ENCODE measurements around the gene HHAT.

The HHAT gene

GRCh38 chr1:210624722-210625121 is 296.0 kb downstream of the HHAT start:
- Histone ChIP-seq H2AK5ac (ENCODE audit: low read length, severe bottlenecking) (no peak overlapping the region), H3K79me1 (replicated peaks; ENCODE audit: low read length, poor library complexity, severe bottlenecking) (peaks cover 2% of the 10 kb centered on the region), H3K4ac (ENCODE audit: low read depth in 1 of 2, low read length in 2 of 2) (no peak overlapping the region), H3K4me2 (ENCODE audit: low read length, poor library complexity, severe bottlenecking) (no peak overlapping the region), H4K91ac (ENCODE audit: low read length) (no peak overlapping the region), H3K14ac (ENCODE audit: low read length in 2 of 2) (no peak overlapping the region), H3K4me1 (ENCODE audit: control insufficient read depth, insufficient read depth, low read depth, low read length) (peaks cover 1% of the 10 kb centered on the region), H2BK5ac (ENCODE audit: low read depth, low read length, poor library complexity, severe bottlenecking) (no peak overlapping the region), H3K9me3 (ENCODE audit: control insufficient read depth, low read length) (no peaks in the 10 kb centered on the region), H3K27ac (ENCODE audit: low read length, poor library complexity, severe bottlenecking) (no peak overlapping the region), H4K8ac (ENCODE audit: low read length) (no peak overlapping the region), H2BK12ac (ENCODE audit: low read length in 2 of 2) (no peak overlapping the region), H2AFZ (ENCODE audit: low read depth, low read length) (no peak overlapping the region), H3K23ac (ENCODE audit: low read length in 2 of 2) (no peak overlapping the region), H2BK120ac (ENCODE audit: low read depth, low read length) (no peak overlapping the region), H3K18ac (ENCODE audit: low read depth in 1 of 2, low read length in 2 of 2) (no peak overlapping the region), H3K27me3 (ENCODE audit: control insufficient read depth in 1 of 2, insufficient read depth in 1 of 2, low read length in 2 of 2) (no peaks in the 10 kb centered on the region), H3K4me3 (ENCODE audit: insufficient read depth in 1 of 2, low read depth in 1 of 2, low read length in 2 of 2) (no peak overlapping the region), H3K9ac (ENCODE audit: low read length) (no peak overlapping the region), H3K36me3 (ENCODE audit: control insufficient read depth in 1 of 2, insufficient read depth in 2 of 2, low read depth in 1 of 2, low read length in 2 of 2) (no peaks in the 10 kb centered on the region), H2BK15ac (ENCODE audit: low read depth, poor library complexity, severe bottlenecking) (no peak overlapping the region)
- 70% methylated on average over 1 of the region's 1 CpG for WGBS
- no peak for DNase-seq

GRCh38 chr1:210625715-210626114 is 297.0 kb downstream of the HHAT start:
- Histone ChIP-seq H3K9me3 (ENCODE audit: control insufficient read depth, low read length) (no peaks in the 10 kb centered on the region), H2AK5ac (ENCODE audit: low read length, severe bottlenecking) (no peak overlapping the region), H3K4me1 (ENCODE audit: control insufficient read depth, insufficient read depth, low read depth, low read length) (peaks cover 1% of the 10 kb centered on the region), H2BK15ac (ENCODE audit: low read depth, poor library complexity, severe bottlenecking) (no peak overlapping the region), H3K79me1 (replicated peaks; ENCODE audit: low read length, poor library complexity, severe bottlenecking) (peaks cover 2% of the 10 kb centered on the region), H3K36me3 (ENCODE audit: control insufficient read depth in 1 of 2, insufficient read depth in 2 of 2, low read depth in 1 of 2, low read length in 2 of 2) (no peaks in the 10 kb centered on the region), H3K4me3 (ENCODE audit: insufficient read depth in 1 of 2, low read depth in 1 of 2, low read length in 2 of 2) (no peak overlapping the region), H3K14ac (ENCODE audit: low read length in 2 of 2) (no peak overlapping the region), H3K4me2 (ENCODE audit: low read length, poor library complexity, severe bottlenecking) (no peak overlapping the region), H3K9ac (ENCODE audit: low read length) (no peak overlapping the region), H4K8ac (ENCODE audit: low read length) (no peak overlapping the region), H2AFZ (ENCODE audit: low read depth, low read length) (no peak overlapping the region), H3K18ac (ENCODE audit: low read depth in 1 of 2, low read length in 2 of 2) (no peak overlapping the region), H3K27me3 (ENCODE audit: control insufficient read depth in 1 of 2, insufficient read depth in 1 of 2, low read length in 2 of 2) (peaks cover 0 to 3% of the 10 kb centered on the region in 2 experiments), H3K4ac (ENCODE audit: low read depth in 1 of 2, low read length in 2 of 2) (no peak overlapping the region), H2BK120ac (ENCODE audit: low read depth, low read length) (no peak overlapping the region), H2BK5ac (ENCODE audit: low read depth, low read length, poor library complexity, severe bottlenecking) (no peak overlapping the region), H4K91ac (ENCODE audit: low read length) (no peak overlapping the region), H2BK12ac (ENCODE audit: low read length in 2 of 2) (no peak overlapping the region), H3K23ac (ENCODE audit: low read length in 2 of 2) (no peak overlapping the region), H3K27ac (ENCODE audit: low read length, poor library complexity, severe bottlenecking) (no peak overlapping the region)
- 91% methylated on average over 1 of the region's 1 CpG for WGBS
- no peak for DNase-seq

GRCh38 chr1:210626341-210626740 is 297.6 kb downstream of the HHAT start:
- Histone ChIP-seq H3K79me1 (replicated peaks; ENCODE audit: low read length, poor library complexity, severe bottlenecking) (peaks cover 2% of the 10 kb centered on the region), H2AK5ac (ENCODE audit: low read length, severe bottlenecking) (no peak overlapping the region), H4K91ac (ENCODE audit: low read length) (no peak overlapping the region), H3K4me2 (ENCODE audit: low read length, poor library complexity, severe bottlenecking) (no peak overlapping the region), H4K8ac (ENCODE audit: low read length) (no peak overlapping the region), H2BK120ac (ENCODE audit: low read depth, low read length) (no peak overlapping the region), H3K27ac (ENCODE audit: low read length, poor library complexity, severe bottlenecking) (no peak overlapping the region), H3K9ac (ENCODE audit: low read length) (no peak overlapping the region), H3K27me3 (ENCODE audit: control insufficient read depth in 1 of 2, insufficient read depth in 1 of 2, low read length in 2 of 2) (peaks cover 0 to 4% of the 10 kb centered on the region in 2 experiments), H3K4me3 (ENCODE audit: insufficient read depth in 1 of 2, low read depth in 1 of 2, low read length in 2 of 2) (no peak overlapping the region), H3K9me3 (ENCODE audit: control insufficient read depth, low read length) (no peaks in the 10 kb centered on the region), H3K4ac (ENCODE audit: low read depth in 1 of 2, low read length in 2 of 2) (no peak overlapping the region), H3K14ac (ENCODE audit: low read length in 2 of 2) (no peak overlapping the region), H2BK15ac (ENCODE audit: low read depth, poor library complexity, severe bottlenecking) (no peak overlapping the region), H3K36me3 (ENCODE audit: control insufficient read depth in 1 of 2, insufficient read depth in 2 of 2, low read depth in 1 of 2, low read length in 2 of 2) (no peaks in the 10 kb centered on the region), H3K18ac (ENCODE audit: low read depth in 1 of 2, low read length in 2 of 2) (no peak overlapping the region), H3K4me1 (ENCODE audit: control insufficient read depth, insufficient read depth, low read depth, low read length) (peaks cover 1% of the 10 kb centered on the region), H2BK12ac (ENCODE audit: low read length in 2 of 2) (no peak overlapping the region), H2BK5ac (ENCODE audit: low read depth, low read length, poor library complexity, severe bottlenecking) (no peak overlapping the region), H2AFZ (ENCODE audit: low read depth, low read length) (no peak overlapping the region), H3K23ac (ENCODE audit: low read length in 2 of 2) (no peak overlapping the region)
- DNase-seq = no peak
- WGBS = 90% methylated on average over 2 of the region's 2 CpGs

GRCh38 chr1:210627755-210628154 is 299.1 kb downstream of the HHAT start:
- H4K8ac ChIP-seq (ENCODE audit: low read length) = no peak overlapping the region
- H2BK15ac ChIP-seq (ENCODE audit: low read depth, poor library complexity, severe bottlenecking) = no peak overlapping the region
- no peak overlapping the region for H2BK5ac ChIP-seq (ENCODE audit: low read depth, low read length, poor library complexity, severe bottlenecking)
- H2AK5ac ChIP-seq (ENCODE audit: low read length, severe bottlenecking) = no peak overlapping the region
- H3K79me1 ChIP-seq (replicated peaks; ENCODE audit: low read length, poor library complexity, severe bottlenecking) = peaks cover 2% of the 10 kb centered on the region
- H3K36me3 ChIP-seq (ENCODE audit: control insufficient read depth in 1 of 2, insufficient read depth in 2 of 2, low read depth in 1 of 2, low read length in 2 of 2) = no peaks in the 10 kb centered on the region
- H3K4ac ChIP-seq (ENCODE audit: low read depth in 1 of 2, low read length in 2 of 2) = no peak overlapping the region
- no peak overlapping the region for H3K18ac ChIP-seq (ENCODE audit: low read depth in 1 of 2, low read length in 2 of 2)
- H3K4me3 ChIP-seq (ENCODE audit: insufficient read depth in 1 of 2, low read depth in 1 of 2, low read length in 2 of 2) = no peak overlapping the region
- no peak for DNase-seq
- H3K27ac ChIP-seq (ENCODE audit: low read length, poor library complexity, severe bottlenecking) = no peak overlapping the region
- H3K14ac ChIP-seq (ENCODE audit: low read length in 2 of 2) = no peak overlapping the region
- H2AFZ ChIP-seq (ENCODE audit: low read depth, low read length) = no peak overlapping the region
- H3K9ac ChIP-seq (ENCODE audit: low read length) = no peak overlapping the region
- H2BK120ac ChIP-seq (ENCODE audit: low read depth, low read length) = no peak overlapping the region
- peaks cover 1% of the 10 kb centered on the region for H3K4me1 ChIP-seq (ENCODE audit: control insufficient read depth, insufficient read depth, low read depth, low read length)
- H3K9me3 ChIP-seq (ENCODE audit: control insufficient read depth, low read length) = no peaks in the 10 kb centered on the region
- H2BK12ac ChIP-seq (ENCODE audit: low read length in 2 of 2) = no peak overlapping the region
- peaks cover 0 to 4% of the 10 kb centered on the region in 2 experiments for H3K27me3 ChIP-seq (ENCODE audit: control insufficient read depth in 1 of 2, insufficient read depth in 1 of 2, low read length in 2 of 2)
- H3K23ac ChIP-seq (ENCODE audit: low read length in 2 of 2) = no peak overlapping the region
- no peak overlapping the region for H4K91ac ChIP-seq (ENCODE audit: low read length)
- H3K4me2 ChIP-seq (ENCODE audit: low read length, poor library complexity, severe bottlenecking) = no peak overlapping the region

All from mesenchymal stem cell (in vitro differentiated cells and primary cell).